Ectodermal cell (in vitro differentiated cells): ENCODE measurements around the gene SDHC.

Experiments used
- H3K27ac ChIP-seq: 2 replicates; pipeline ENCODE4 v1.7.0; 2013; ENCODE audit warnings: mild to moderate bottlenecking, low read depth, low read length; ENCODE audit not compliant: insufficient read depth, poor library complexity, severe bottlenecking
- H3K27me3 ChIP-seq: 2 replicates; pipeline ENCODE4 v1.7.0; 2013; ENCODE audit warnings: mild to moderate bottlenecking, low read length; ENCODE audit not compliant: insufficient read depth, control insufficient read depth, poor library complexity, severe bottlenecking
- H3K36me3 ChIP-seq: one replicate; pipeline ENCODE4 v1.7.0; 2013; ENCODE audit warnings: low read length; ENCODE audit not compliant: control insufficient read depth, insufficient read depth
- H3K4me1 ChIP-seq: one replicate; pipeline ENCODE4 v1.7.0; 2013; ENCODE audit warnings: low read length; ENCODE audit not compliant: control insufficient read depth, insufficient read depth
- H3K4me3 ChIP-seq: 2 replicates; pipeline ENCODE4 v1.7.0; 2013; ENCODE audit warnings: low read depth, low read length, control low read depth; ENCODE audit not compliant: insufficient read depth
- H3K9me3 ChIP-seq: 2 replicates; pipeline ENCODE4 v1.7.0; 2013; ENCODE audit warnings: mild to moderate bottlenecking, low read length, moderate library complexity; ENCODE audit not compliant: control insufficient read depth
- WGBS, 2 experiments: methylation state at CpG; one replicate each; pipeline ENCODE4 v1.1.7; 2013; ENCODE audit warnings: missing lambda C conversion rate in 2 of 2; 5-methylcytosine and 5-hydroxymethylcytosine counted together

SDHC gene

GRCh38 chr1:161342821-161343220 lies 28.6 kb downstream of the SDHC start:
- no peak overlapping the region for H3K4me3 ChIP-seq
- H3K9me3 ChIP-seq, result no peaks in the 10 kb centered on the region
- H3K36me3 ChIP-seq, result peaks cover 24% of the 10 kb centered on the region
- WGBS, 2 experiments, result 97% methylated on average over 5 of the region's 5 CpGs
- H3K27me3 ChIP-seq, result no peaks in the 10 kb centered on the region
- H3K27ac ChIP-seq, result no peak overlapping the region
- H3K4me1 ChIP-seq, result no peaks in the 10 kb centered on the region

DNA sequence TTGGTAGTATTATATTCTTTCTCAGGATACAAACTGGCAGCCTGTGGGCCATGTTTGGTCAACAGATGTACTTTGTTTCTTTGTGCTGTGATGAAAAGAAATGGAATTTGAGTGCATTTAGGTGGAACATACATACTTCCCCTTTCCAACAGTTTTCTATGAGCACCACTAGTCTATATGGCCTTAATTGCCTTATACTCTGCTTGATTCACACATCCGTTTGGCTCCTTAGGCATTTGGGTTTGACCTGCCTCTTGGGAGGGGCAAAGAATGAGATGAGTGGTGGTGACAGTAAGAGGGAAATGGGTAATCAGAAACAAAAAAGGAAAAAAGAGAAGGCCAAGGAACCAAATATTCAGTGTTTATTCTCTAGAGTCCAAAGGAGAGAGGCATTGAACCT lies 36.5 kb downstream of the SDHC start:
- Histone ChIP-seq H3K27ac (no peak overlapping the region), H3K27me3 (no peaks in the 10 kb centered on the region), H3K9me3 (no peaks in the 10 kb centered on the region), H3K36me3 (peaks cover 4% of the 10 kb centered on the region), H3K4me3 (no peak overlapping the region), H3K4me1 (no peaks in the 10 kb centered on the region)
- 82 to 91% methylated on average over 1 of the region's 1 CpG for WGBS, 2 experiments

- H3K36me3 ChIP-seq, result no peaks in the 10 kb centered on the region
- H3K9me3 ChIP-seq, result no peaks in the 10 kb centered on the region
- no peak overlapping the region for H3K27ac ChIP-seq
- no peaks in the 10 kb centered on the region for H3K4me1 ChIP-seq
- H3K4me3 ChIP-seq, result no peak overlapping the region
- 85 to 94% methylated on average over 1 of the region's 1 CpG for WGBS, 2 experiments
- no peaks in the 10 kb centered on the region for H3K27me3 ChIP-seq
Measured at GRCh38 chr1:161351482-161351881, 37.3 kb downstream of the SDHC start.

DNA sequence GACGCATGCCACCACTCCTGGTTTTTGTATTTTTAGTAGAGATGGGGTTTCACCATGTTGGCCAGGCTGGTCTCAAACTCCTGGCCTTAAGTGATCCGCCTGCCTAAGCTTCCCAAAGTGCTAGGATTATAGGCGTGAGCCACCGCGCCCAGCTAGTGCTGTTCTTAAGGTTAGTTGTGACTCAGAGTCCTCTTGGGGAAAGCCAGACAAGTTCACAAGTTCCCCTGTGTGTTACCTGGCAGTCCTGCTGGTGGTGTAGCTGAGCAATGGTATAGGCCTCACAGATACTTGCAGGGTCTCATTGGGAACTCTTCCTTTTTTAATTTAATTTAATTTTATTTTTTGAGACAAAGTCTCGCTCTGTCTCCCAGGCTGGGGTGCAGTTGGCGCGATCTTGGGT lies 42.9 kb downstream of the SDHC start:
- no peak overlapping the region for H3K27ac ChIP-seq
- WGBS, 2 experiments, result 88 to 96% methylated on average over 8 of the region's 8 CpGs
- H3K9me3 ChIP-seq, result no peaks in the 10 kb centered on the region
- H3K4me1 ChIP-seq, result no peaks in the 10 kb centered on the region
- H3K27me3 ChIP-seq, result no peaks in the 10 kb centered on the region
- no peak overlapping the region for H3K4me3 ChIP-seq
- H3K36me3 ChIP-seq, result no peaks in the 10 kb centered on the region

DNA sequence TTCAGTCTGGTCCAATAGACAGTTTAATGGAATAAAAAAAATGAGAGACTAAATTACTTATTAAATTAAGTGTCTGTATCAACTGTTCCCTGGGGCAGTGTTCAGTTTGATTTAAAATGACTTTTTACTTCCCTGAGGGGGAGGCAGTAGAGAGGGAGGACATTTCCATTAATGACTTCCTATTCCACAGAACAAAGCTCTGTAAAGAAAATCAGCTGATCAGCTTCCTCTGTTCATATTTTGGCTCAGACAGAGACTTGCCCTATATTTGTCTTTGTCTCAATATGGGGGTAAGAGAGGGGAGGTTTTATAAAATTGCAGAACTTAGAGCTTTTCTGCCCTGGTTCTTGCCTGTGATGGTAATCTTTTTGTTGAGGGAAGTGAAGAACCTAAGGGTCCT lies 45.1 kb downstream of the SDHC start:
- H3K27me3 ChIP-seq, result no peaks in the 10 kb centered on the region
- H3K27ac ChIP-seq, result no peak overlapping the region
- H3K9me3 ChIP-seq, result no peaks in the 10 kb centered on the region
- H3K4me3 ChIP-seq, result no peak overlapping the region
- H3K36me3 ChIP-seq, result peaks cover 6% of the 10 kb centered on the region
- H3K4me1 ChIP-seq, result no peaks in the 10 kb centered on the region

GRCh38 chr1:161364332-161364731 lies 50.2 kb downstream of the SDHC start:
- Histone ChIP-seq H3K27me3 (no peaks in the 10 kb centered on the region), H3K27ac (no peak overlapping the region), H3K9me3 (no peaks in the 10 kb centered on the region), H3K4me1 (no peaks in the 10 kb centered on the region), H3K36me3 (peaks cover 6% of the 10 kb centered on the region), H3K4me3 (no peak overlapping the region)

DNA sequence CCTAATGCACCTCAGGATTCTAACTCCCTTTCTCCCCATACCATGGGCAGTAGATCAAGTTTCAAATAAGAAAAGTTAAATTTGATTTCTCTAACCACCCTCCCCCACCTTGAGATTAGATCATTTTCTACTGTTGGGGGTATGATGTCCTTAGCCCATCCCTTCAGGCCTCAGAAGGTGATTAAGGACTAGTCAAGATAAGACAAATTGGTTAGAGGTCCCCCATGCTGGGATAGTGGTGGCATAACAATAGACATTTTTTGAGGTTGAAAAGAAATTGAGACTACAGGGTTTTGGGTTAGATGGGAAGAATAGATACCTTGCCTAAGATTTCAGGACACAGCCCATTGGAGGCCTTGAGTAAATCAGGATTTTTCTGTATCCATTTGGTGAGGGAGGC lies 51.0 kb downstream of the SDHC start:
- no peak overlapping the region for H3K27ac ChIP-seq

DNA sequence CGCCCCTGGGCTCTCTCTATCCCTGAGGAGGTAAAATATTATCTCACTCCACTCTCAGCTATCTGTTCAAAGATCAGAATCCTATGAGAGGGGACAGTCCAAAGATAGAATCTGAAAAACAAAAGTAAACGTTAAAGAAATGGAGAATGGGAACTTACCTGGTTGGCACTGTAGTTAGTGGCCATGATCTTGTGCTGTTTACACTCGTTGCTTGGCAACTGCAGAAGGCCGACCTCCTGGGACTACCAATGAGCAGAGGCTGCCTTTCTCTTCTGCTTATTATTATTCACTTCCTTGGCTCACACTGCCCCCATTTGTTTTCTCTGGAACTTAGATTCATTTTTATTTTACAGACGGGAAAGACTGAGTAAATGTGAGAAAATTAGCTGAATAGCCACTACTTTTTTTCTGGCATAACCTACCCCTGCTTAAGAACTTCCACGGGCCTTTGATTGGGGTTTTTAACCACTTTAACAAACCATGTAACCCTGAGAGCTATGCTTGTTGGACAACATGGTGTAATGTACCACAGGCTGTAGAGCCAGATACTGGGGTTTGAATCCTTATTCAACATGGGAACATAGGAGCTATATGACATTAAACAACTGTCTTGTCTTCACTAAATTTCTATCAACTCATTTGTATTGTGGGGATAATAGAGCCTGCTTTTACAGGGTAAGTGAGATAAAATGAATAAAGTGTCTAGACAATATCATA lies 53.7 kb downstream of the SDHC start, which contains the start of gene CFAP126:
CFAP126 (minus strand) TSS at position 193 of the 717 bp plus-strand sequence; CDS start at position 185, 8 bp downstream.
- no peak within 1 kb of the TSS for H3K27ac ChIP-seq
- peaks cover 6% of the 10 kb centered on the region for H3K36me3 ChIP-seq
- no peak within 1 kb of the TSS for H3K4me3 ChIP-seq
- H3K27me3 ChIP-seq, result no peaks in the 10 kb centered on the region
- no peaks in the 10 kb centered on the region for H3K4me1 ChIP-seq
- WGBS, 2 experiments, result 65 to 66% methylated on average over 6 of the region's 6 CpGs
- no peaks in the 10 kb centered on the region for H3K9me3 ChIP-seq

More for the DNA sequence above, 51.0 kb downstream of the SDHC start:
- Histone ChIP-seq H3K36me3 (peaks cover 6% of the 10 kb centered on the region), H3K4me1 (no peaks in the 10 kb centered on the region), H3K9me3 (no peaks in the 10 kb centered on the region), H3K4me3 (no peak overlapping the region), H3K27me3 (no peaks in the 10 kb centered on the region)

DNA sequence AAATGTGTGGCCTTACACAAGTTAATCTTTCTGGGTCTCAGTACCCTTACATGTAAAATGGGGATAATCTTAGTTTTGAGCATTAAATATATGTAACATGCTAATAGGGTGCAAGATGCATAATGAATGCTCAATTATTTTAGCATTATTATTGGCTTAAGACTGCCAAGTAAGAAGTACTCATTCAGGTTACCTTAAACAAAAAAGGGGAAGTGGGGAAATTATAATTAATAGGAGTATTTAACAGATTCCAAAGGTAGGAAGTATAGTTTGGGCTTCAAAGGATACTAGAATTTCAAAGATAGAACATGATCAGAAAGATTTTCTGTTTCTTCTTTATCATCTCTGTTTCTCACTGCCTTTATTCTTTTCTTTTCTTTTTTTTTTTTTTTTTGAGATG lies 59.3 kb downstream of the SDHC start:
- H3K9me3 ChIP-seq, result no peaks in the 10 kb centered on the region
- H3K27me3 ChIP-seq, result no peaks in the 10 kb centered on the region
- H3K36me3 ChIP-seq, result no peaks in the 10 kb centered on the region
- no peaks in the 10 kb centered on the region for H3K4me1 ChIP-seq
- no peak overlapping the region for H3K4me3 ChIP-seq
- no peak overlapping the region for H3K27ac ChIP-seq

DNA sequence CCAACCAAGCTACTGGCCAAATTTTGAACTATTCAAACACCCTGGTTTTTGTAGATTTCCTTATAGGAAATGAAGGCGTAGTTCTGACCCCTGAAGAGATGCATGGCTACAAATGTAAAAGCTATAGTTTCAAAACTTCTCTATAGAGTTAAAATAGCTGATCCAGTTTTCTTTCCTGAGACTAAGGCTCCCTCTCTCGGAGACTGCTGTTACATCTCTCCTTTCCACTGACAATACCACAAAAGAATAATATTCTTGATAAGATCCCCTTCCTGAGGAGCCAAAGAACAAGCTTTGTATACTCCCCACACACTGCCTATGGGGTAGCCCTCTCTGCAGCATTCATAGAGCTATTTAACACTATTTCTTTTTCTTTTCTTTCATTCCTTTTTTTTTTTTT lies 60.2 kb downstream of the SDHC start:
- Histone ChIP-seq H3K4me3 (no peak overlapping the region), H3K4me1 (no peaks in the 10 kb centered on the region), H3K36me3 (no peaks in the 10 kb centered on the region), H3K9me3 (no peaks in the 10 kb centered on the region), H3K27ac (no peak overlapping the region), H3K27me3 (no peaks in the 10 kb centered on the region)
- 74 to 79% methylated on average over 2 of the region's 2 CpGs for WGBS, 2 experiments

DNA sequence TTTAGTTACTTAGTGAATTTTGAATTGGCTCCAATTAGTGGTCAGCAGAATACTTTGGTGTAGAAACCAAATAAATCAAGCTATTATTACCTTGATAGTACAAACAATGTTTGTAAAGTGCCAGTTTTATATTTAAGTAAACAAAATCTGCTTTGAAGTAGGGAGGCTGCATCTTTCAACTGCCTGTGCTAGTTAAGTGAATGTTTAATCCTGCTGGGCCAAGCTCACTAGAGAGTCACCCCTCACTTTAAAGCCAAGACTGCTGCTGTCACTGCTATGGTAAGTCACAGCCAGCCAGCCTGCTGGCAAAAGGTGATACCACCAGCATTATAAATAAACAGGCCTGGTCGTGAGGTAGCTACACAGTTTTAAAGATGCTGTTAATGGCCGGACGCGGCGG lies 63.8 kb downstream of the SDHC start:
- 94 to 95% methylated on average over 5 of the region's 5 CpGs for WGBS, 2 experiments
- H3K36me3 ChIP-seq, result no peaks in the 10 kb centered on the region
- H3K27ac ChIP-seq, result no peak overlapping the region
- H3K4me1 ChIP-seq, result no peaks in the 10 kb centered on the region
- no peak overlapping the region for H3K4me3 ChIP-seq
- no peaks in the 10 kb centered on the region for H3K27me3 ChIP-seq
- no peaks in the 10 kb centered on the region for H3K9me3 ChIP-seq
